Measurements from ENCODE around the gene ATRNL1. TPM values are rescaled to one million over a fixed set of nuclear protein-coding genes. Genes with fewer than 3 reads are reported as not detected.
"Not testable (repeated sequence)": the region's sequence is repeated elsewhere in the genome, so short reads cannot be mapped to it uniquely, and the experiment has no call there.

The ATRNL1 gene
- polyA plus RNA-seq, 1 of the 3 experiments (the other 2 are of a cell fraction): 0.67 TPM

DNA sequence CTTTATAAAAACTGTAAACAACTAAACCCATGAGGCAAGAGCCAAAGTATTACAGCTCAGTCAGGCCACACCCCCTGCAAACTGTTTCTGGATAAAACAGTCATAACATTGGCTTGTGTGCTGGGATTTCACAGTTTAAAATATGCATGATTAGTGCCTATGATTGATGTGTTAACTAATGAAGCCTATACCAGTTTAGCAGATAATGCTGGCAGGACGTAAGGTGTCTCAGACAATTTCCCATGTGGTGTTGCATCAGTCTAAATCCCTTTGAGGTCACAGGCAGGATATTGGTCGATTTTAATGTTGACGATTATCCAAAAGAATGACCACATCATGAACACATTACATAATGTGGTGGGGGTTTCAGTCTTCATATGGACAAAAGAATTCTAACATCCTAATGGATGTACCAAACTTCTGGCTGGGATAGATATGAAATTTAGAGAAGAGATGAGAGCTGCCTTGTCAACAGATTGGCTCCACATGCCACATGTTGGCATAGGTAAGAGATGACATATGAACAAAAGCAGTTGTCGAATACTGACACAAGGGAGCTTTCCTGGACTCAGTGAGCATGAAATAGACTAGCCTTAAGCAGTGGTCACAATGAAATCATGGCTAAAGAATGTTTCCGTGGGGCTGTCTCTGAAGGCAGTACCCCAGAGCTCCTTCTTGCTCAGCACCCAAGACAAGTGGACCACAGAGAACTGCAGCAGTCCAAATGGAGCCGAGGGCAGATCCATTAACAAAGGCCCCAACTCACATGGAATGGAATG is 734.3 kb downstream of the ATRNL1 start:
- no peaks in the 10 kb centered on the region for H3K9me3 ChIP-seq
- H3K36me3 ChIP-seq (replicated peaks in 1 of 2; ENCODE audit: control insufficient read depth in 1 of 2, insufficient read depth in 2 of 2, low read length in 1 of 2): no peaks in the 10 kb centered on the region
- no peaks in the 10 kb centered on the region for H3K79me2 ChIP-seq (ENCODE audit: insufficient read depth)
- no peak overlapping the region for H3K9ac ChIP-seq
- no peak overlapping the region for H3K4me2 ChIP-seq
- no peak overlapping the region for H3K27ac ChIP-seq (ENCODE audit: low read depth in 2 of 2, low read length in 1 of 2)
- no peaks in the 10 kb centered on the region for H4K20me1 ChIP-seq (ENCODE audit: insufficient read depth)
- DNase-seq: no peak
- TF ChIP-seq ELF1 (IDR thresholded peaks at IDR 0.05) (no peak), JUND (IDR thresholded peaks at IDR 0.05) (no peak), NRF1 (IDR thresholded peaks at IDR 0.05; ENCODE audit: low read depth, low read length) (no peak), TEAD4 (IDR thresholded peaks at IDR 0.05; ENCODE audit: borderline replicate concordance, insufficient read depth) (no peak), RXRA (IDR thresholded peaks at IDR 0.05; ENCODE audit: borderline replicate concordance, low read depth) (no peak), YY1 (IDR thresholded peaks at IDR 0.05; ENCODE audit: low read depth) (no peak)
- TF ChIP-seq, protein P1, sequence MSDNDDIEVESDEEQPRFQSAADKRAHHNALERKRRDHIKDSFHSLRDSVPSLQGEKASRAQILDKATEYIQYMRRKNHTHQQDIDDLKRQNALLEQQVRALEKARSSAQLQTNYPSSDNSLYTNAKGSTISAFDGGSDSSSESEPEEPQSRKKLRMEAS (IDR thresholded peaks at IDR 0.05; ENCODE audit: low read depth): no peak
- TF ChIP-seq, protein P2, sequence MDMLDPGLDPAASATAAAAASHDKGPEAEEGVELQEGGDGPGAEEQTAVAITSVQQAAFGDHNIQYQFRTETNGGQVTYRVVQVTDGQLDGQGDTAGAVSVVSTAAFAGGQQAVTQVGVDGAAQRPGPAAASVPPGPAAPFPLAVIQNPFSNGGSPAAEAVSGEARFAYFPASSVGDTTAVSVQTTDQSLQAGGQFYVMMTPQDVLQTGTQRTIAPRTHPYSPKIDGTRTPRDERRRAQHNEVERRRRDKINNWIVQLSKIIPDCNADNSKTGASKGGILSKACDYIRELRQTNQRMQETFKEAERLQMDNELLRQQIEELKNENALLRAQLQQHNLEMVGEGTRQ (IDR thresholded peaks at IDR 0.05; ENCODE audit: borderline replicate concordance, low read depth, low read length): no peak
- no peaks in the 10 kb centered on the region for H3K4me1 ChIP-seq (ENCODE audit: control insufficient read depth in 1 of 2, insufficient read depth in 2 of 2, low read depth in 1 of 2, low read length in 1 of 2)
- WGBS (ENCODE audit: low lambda C conversion rate): 41% methylated on average over 5 of the region's 6 CpGs
- no peaks in the 10 kb centered on the region for H3K9me2 ChIP-seq
- ChIA-PET POLR2A (no interaction called here), CTCF (interaction anchor here (0.7 kb wide), 1 partner anchor 491 kb away, joined by 4 read pairs; no protein-coding TSS in a partner anchor)
- no peaks in the 10 kb centered on the region for H3K27me3 ChIP-seq (ENCODE audit: insufficient read depth)
- H3F3A ChIP-seq (replicated peaks; ENCODE audit: insufficient read depth): no peaks in the 10 kb centered on the region
- H3K4me3 ChIP-seq (ENCODE audit: low read depth in 2 of 2, low read length in 1 of 2): no peak overlapping the region
- H2AFZ ChIP-seq (ENCODE audit: low read depth): no peak overlapping the region

DNA sequence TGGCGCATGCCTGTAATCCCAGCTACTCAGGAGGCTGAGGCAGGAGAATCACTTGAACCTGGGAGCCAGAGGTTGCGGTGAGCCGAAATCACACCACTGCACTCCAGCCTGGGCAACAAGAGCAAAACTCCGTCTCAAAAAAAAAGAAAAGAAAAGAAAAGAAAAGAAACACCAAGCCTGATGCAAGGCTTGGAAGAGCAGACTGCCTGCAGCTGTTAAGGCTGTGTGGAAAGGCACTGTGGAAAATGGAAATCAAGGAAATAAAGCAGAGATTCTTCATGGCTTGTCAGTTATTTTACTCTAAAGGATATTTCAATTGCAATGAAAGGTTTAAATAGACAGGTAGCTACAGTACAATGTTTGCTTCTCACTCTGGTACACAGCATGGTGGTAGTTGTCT is 735.0 kb downstream of the ATRNL1 start:
- CTCF ChIA-PET: interaction anchor here (0.7 to 1.0 kb wide), 2 partner anchors 28 to 491 kb away, joined by 3 to 4 read pairs; no protein-coding TSS in a partner anchor
- H3K9ac ChIP-seq; H3K27ac ChIP-seq (ENCODE audit: low read depth in 2 of 2, low read length in 1 of 2); DNase-seq; H4K20me1 ChIP-seq (ENCODE audit: insufficient read depth); H3K4me1 ChIP-seq (ENCODE audit: control insufficient read depth in 1 of 2, insufficient read depth in 2 of 2, low read depth in 1 of 2, low read length in 1 of 2); H3K4me3 ChIP-seq (ENCODE audit: low read depth in 2 of 2, low read length in 1 of 2); H3K9me3 ChIP-seq; H3K36me3 ChIP-seq (replicated peaks in 1 of 2; ENCODE audit: control insufficient read depth in 1 of 2, insufficient read depth in 2 of 2, low read length in 1 of 2); POLR2A ChIA-PET; H3K9me2 ChIP-seq; H3K79me2 ChIP-seq (ENCODE audit: insufficient read depth); H2AFZ ChIP-seq (ENCODE audit: low read depth); H3K27me3 ChIP-seq (ENCODE audit: insufficient read depth); H3K4me2 ChIP-seq; H3F3A ChIP-seq (replicated peaks; ENCODE audit: insufficient read depth): not testable (repeated sequence)
- 71% methylated on average over 4 of the region's 4 CpGs for WGBS (ENCODE audit: low lambda C conversion rate)

DNA sequence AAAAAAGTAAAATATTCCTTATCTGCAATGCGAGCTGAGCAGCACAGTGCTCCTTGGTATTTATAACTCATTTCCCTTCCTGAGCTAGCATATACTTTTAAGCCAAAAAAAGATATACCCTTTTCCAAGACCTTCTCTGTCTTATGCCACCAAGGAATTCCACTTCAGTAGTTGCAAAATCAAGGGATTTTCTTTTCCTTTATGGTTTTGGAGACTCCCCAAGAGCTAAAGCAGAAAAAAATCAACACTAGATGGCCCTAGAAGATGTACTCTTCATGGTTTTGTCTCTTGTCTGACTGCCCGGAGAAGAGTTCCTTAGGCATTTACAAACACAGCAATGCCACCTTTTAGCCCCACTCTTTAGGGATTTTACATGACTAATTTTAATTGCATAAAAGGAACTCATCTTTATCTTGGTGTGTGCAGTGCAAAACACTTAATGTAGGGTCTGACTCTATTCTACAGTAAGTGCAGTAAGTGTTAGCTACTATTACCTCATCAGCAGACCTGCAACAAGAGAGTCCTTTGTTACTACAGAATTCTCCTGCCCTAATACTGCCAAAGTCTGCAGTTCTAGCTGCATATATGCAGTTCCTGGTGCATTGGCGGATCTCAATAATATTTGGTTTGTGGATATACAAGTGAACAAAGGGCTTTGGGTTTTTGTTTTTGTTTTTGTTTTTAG is 736.5 kb downstream of the ATRNL1 start:
- H3K9me2 ChIP-seq: no peaks in the 10 kb centered on the region
- H3K79me2 ChIP-seq (ENCODE audit: insufficient read depth): no peaks in the 10 kb centered on the region
- WGBS (ENCODE audit: low lambda C conversion rate): 50% methylated on average over 3 of the region's 3 CpGs
- H3K36me3 ChIP-seq (replicated peaks in 1 of 2; ENCODE audit: control insufficient read depth in 1 of 2, insufficient read depth in 2 of 2, low read length in 1 of 2): no peaks in the 10 kb centered on the region
- no peaks in the 10 kb centered on the region for H3K27me3 ChIP-seq (ENCODE audit: insufficient read depth)
- H3K27ac ChIP-seq (ENCODE audit: low read depth in 2 of 2, low read length in 1 of 2): no peak overlapping the region
- no peak for DNase-seq
- H3K4me2 ChIP-seq: no peak overlapping the region
- TF ChIP-seq SMC3 (IDR thresholded peaks at IDR 0.05; ENCODE audit: low read depth, low read length) (peak; percentile 34; the same call in 1 of the 2 replicates), RAD21 (IDR thresholded peaks at IDR 0.05; ENCODE audit: low read length) (peak; percentile 48)
- TF ChIP-seq, protein P2 (IDR thresholded peaks at IDR 0.05; ENCODE audit: borderline replicate concordance, low read depth, low read length): no peak
- TF ChIP-seq, protein P3, sequence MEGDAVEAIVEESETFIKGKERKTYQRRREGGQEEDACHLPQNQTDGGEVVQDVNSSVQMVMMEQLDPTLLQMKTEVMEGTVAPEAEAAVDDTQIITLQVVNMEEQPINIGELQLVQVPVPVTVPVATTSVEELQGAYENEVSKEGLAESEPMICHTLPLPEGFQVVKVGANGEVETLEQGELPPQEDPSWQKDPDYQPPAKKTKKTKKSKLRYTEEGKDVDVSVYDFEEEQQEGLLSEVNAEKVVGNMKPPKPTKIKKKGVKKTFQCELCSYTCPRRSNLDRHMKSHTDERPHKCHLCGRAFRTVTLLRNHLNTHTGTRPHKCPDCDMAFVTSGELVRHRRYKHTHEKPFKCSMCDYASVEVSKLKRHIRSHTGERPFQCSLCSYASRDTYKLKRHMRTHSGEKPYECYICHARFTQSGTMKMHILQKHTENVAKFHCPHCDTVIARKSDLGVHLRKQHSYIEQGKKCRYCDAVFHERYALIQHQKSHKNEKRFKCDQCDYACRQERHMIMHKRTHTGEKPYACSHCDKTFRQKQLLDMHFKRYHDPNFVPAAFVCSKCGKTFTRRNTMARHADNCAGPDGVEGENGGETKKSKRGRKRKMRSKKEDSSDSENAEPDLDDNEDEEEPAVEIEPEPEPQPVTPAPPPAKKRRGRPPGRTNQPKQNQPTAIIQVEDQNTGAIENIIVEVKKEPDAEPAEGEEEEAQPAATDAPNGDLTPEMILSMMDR (IDR thresholded peaks at IDR 0.05): peak; percentile 26
- TF ChIP-seq, protein P4, sequence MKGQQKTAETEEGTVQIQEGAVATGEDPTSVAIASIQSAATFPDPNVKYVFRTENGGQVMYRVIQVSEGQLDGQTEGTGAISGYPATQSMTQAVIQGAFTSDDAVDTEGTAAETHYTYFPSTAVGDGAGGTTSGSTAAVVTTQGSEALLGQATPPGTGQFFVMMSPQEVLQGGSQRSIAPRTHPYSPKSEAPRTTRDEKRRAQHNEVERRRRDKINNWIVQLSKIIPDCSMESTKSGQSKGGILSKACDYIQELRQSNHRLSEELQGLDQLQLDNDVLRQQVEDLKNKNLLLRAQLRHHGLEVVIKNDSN (IDR thresholded peaks at IDR 0.05; ENCODE audit: borderline replicate concordance, low read depth): no peak
- no peaks in the 10 kb centered on the region for H3K9me3 ChIP-seq
- H3F3A ChIP-seq (replicated peaks; ENCODE audit: insufficient read depth): no peaks in the 10 kb centered on the region
- no peaks in the 10 kb centered on the region for H4K20me1 ChIP-seq (ENCODE audit: insufficient read depth)
- H3K9ac ChIP-seq: no peak overlapping the region
- no peak overlapping the region for H2AFZ ChIP-seq (ENCODE audit: low read depth)
- CTCF ChIA-PET: interaction anchor here (0.7 to 2.4 kb wide), 6 partner anchors 9 to 458 kb away, joined by 3 to 8 read pairs (median 4); no protein-coding TSS in a partner anchor
- POLR2A ChIA-PET: interaction anchor here (0.6 kb wide), 1 partner anchor 442 kb away, joined by 3 read pairs; no protein-coding TSS in a partner anchor
- H3K4me1 ChIP-seq (ENCODE audit: control insufficient read depth in 1 of 2, insufficient read depth in 2 of 2, low read depth in 1 of 2, low read length in 1 of 2): no peaks in the 10 kb centered on the region
- no peak overlapping the region for H3K4me3 ChIP-seq (ENCODE audit: low read depth in 2 of 2, low read length in 1 of 2)
